SW480 (cell line): ENCODE data around the gene SCGB3A1.

ENCODE experiments used
- DNase-seq: peaks from one replicate; pipeline ENCODE4 v3.0.0-alpha.2; 2016; ENCODE audit warnings: low spot score

Gene SCGB3A1, protein sequence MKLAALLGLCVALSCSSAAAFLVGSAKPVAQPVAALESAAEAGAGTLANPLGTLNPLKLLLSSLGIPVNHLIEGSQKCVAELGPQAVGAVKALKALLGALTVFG

DNA sequence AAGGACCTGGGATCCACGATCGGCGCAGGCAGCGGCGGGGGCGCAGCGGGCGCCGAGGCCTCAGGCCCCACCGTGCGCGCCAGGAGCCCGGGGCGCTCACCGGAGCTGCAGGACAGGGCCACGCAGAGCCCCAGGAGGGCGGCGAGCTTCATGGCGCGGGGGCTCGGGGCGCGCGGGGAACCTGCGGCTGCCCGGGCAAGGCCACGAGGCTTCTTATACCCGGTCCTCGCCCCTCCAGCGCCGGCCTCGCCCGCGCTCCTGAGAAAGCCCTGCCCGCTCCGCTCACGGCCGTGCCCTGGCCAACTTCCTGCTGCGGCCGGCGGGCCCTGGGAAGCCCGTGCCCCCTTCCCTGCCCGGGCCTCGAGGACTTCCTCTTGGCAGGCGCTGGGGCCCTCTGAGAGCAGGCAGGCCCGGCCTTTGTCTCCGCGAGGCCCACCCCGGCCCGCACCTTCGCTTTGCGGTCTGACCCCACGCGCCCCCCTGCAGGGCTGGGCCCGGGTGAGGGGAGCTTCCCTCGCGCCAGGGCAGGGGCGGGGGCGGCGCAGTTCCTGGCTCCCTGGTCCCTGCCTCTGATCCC, at the start of gene SCGB3A1:
SCGB3A1 (minus strand) TSS at position 189 of the 577 bp plus-strand sequence; CDS start at position 152, 37 bp downstream.
- DNase-seq, result no peak

DNA sequence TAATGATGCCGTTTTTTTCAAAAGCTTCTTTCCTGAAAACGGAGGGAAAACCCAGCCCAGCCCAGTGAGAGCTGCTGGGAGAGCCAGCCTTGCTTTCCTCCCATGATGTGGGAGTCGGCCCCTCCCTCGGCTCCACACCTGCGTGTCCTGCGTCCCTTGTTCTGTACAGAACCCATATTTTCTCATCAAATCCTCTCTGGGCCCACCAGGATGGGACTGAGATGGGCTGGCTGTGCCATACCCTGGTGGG, 49.2 kb upstream of the SCGB3A1 start:
- DNase-seq, result no peak

DNA sequence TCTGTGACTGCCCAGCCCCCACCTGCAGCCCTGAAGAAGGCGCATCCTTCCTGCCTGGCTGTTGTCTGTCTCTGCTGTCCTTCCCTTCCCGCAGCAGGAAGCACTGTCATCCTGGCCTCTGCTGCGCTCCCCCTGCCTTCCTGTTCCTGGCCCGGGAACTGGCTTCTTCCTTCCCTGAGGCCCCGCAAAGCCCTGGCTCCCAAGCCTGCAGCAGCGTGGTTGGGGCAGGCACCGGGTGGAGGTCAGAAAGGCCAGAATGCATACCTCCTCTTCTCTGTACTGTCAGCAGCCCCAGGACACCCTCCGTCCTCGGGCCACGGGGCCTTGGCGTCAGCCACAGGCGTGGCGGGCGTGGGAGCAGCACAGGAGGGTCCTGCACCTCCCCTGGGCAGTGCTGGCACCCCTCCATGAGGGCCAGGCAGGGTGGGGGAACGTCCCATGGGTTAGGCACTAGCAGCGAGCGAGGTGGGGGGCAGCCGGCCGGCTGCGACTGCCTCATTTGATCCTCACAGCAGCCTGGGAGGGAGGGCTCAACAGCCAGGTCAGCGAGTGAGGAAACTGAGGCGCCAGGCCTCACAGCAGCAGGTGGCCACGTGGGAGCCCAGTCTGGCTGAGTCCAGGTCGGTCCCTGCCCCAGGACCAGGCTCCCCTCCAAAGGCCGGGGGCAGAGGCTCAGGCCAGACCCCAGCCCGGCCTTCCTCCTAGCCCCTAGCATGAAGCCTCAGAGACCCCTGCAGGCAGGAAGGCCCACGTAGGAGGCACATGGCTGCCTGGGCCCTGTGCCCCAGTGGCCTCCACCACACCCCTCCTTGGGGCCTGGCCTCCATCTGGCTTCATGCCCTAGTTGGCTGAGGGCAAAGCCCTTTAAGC, 48.7 kb upstream of the SCGB3A1 start:
- DNase-seq, result no peak

DNA sequence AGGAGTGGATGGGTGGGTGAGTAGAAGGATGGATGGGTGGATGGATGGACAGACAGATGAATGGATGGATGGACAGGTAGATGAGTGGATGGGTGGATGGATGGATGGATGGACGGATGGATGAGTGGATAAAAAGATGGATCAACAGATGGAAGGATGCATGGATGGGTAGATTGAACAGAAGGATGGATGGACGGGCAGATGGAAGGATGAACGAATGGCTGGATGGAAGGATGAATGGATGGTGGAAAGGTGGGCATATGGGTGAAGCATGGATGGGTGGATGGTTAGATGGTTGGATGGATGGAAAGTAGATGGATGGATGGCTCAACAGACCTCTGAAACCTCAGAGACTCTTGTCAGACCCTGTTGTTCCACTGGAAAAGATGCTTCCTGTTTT, 48.0 kb upstream of the SCGB3A1 start:
- DNase-seq, result no peak

DNA sequence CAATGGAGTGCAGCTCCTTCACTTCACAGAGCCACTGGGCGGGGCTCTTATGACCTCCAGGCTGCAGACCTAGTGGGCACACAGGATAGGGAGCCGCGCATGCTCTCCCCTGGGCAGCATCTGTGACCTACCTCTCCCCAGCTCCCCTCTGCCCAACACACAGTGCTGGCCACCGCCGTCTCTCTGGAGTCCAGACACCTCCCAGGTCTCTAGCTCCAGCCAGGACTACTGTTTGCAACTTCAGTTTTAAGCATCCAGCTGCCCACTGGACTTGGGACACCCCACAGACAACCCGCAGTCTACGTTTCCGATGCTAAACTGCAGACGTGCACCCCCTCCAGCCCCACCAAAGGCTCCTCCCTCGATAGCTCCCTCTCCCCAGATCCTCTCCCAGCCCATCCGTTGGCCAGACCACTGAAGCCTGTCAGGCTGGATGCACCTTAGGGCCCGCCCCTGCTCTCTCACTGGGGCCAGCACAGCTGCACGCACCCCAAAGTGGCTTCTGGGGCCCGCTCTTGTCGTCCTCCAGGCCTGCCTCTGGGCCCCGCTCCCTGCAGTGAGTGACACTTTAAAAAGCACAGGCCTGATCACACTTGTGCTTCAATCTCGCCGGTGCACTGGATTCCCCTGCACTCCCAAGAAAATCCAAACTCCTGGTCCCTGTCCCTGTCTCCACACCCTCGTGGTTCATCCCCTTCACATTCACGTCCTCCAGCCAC, 46.8 kb upstream of the SCGB3A1 start:
- no peak for DNase-seq

DNA sequence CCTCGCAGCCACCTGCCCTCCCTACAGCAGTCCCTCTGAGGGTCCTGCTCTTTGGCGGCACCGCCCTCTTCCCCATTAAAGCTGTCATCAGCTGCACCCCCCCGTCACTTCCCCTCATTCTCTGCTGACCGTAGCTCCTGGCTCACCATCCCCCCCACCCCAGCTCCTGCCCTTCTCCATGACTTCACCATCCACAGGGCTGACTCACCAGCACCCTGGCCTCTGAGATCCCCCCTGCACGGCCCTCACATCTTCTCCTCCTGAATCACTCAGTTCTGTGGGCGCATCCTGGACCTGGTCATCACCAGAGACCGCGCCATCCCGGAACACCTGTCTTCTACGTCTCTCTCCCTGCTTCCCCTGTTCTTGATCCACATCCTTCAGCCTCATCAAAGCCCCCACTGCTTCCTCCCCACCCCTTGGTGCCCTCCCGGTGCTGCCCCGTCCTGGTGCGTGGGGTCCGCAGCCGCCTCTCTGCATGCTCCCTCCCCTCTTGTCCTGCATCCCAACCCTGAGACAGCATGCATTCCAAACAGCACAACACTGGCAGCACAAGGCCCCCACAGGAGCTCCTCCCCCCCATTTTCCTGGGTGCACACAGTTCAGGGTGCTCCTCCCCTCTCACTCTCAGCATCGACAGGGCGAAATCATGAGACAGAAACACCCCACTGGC, 45.2 kb upstream of the SCGB3A1 start:
- DNase-seq, result no peak

DNA sequence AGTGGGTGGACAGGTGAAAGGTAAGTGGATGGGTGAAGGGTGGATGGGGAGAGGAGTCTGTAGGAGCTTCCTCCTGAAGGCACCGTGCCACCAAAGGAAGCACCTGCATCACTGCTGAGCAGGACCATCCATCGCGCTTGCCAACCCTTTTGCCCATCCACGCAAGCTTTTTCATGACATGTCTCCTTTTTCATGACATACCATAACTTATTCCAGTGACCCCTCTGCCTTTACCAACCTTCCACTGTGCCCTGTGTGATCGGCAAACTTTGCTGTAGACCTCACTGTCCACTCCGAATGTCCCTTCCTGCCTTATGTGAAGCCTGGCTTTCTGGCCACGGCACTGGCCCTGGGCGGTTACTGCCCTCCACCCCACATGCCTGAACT, 44.7 kb upstream of the SCGB3A1 start:
- no peak for DNase-seq

DNA sequence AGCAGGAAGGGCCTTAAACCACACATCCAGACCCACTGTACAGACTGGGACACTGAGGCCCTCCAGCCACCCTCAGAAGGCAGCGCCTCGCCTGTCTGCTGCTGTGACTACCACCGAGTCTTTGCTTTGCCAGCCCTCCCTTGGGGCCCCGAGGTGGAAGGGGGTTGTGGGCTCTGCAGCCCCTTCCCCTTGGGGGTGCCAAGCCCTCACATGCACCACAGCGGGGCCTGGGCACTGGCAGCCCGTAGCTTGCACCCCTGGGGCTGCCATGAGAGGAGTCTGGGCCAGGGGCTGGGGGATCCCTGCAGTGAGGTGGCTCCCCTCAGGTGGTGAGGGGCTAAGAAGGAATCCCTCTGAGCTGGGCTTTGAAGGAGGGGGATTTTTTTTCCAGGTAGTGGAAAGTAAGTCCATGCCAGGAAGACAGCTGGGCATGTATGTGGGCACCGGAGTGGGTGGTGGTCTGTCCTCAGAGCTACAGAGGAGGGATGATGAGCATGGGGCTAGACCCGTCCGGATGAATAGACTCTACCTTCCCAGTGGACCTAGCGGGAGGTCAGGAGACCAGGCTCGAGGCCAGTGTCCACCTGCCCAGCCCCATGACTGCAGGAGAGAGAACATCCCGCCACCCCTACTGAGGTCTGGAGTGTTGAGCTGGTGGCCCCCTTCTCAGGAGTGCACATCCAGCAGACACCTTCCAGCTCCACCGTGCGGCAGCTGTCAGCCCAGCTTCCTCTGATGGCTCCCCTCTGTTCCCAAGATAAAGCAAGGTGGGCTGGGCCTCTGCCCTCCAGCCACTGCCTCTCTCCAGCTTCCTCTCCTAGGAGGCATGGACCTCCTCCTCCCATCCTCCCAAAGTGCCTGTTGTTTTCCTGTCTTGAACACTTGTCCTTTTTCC, 42.2 kb upstream of the SCGB3A1 start:
- no peak for DNase-seq

DNA sequence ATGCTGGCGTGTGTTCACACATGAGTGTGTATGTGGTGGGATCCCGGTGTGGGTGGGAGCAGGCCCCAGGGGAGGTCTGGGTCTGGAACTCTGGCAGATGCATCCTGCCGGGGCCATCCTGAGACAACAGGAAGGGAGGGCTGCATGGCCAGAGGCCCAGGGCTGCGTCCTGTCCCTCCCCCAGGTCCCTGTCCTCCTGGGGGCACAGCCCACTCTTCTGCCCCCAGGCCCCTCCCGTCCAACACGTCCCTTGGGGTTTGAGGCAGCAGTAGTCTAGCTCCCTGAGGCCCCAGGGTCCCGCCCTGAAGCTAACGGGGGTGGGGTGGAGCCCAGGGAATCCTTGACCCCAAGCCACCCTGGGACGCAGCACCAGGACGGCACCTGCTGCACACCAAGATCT, 41.5 kb upstream of the SCGB3A1 start:
- no peak for DNase-seq

DNA sequence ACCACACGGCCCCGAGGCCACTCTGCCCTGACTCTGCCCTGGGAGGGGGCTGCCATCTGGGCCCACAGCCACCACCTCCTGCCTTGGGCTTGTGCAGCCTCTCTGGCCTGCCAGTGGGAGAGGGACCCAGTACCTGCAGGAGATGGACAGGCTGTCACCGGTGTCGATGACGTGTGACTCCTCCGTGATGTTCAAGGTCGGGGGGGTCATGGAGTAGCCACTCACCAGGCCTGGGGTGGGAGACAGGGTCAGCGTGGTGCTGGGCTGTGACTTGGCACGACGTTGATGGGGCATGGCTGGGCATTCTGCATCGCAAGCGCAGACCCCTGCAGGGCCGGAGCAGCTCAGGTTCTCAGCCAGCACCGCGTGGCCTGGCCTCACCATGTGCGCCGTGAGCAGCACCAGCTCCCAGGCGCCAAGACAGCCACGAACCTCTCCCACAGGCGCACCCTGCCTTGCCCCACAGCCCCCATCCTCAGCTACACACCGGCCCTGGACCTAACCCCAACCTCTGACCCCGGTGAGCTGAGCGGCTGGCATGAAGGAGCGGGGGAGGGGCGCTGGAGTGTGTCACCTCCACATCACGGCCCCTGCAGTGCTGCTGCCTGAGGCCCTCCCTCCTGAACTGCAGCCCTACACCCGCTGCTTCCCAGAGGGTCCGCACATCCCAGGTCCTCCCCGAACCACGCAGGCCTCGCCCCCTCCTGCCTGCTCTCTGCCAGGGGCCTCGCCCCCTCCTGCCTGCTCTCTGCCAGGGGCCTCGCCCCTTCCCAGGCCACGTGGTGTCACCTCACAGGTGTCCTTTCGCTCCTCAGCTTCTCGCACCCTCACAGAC, 40.5 kb upstream of the SCGB3A1 start:
- no peak for DNase-seq

DNA sequence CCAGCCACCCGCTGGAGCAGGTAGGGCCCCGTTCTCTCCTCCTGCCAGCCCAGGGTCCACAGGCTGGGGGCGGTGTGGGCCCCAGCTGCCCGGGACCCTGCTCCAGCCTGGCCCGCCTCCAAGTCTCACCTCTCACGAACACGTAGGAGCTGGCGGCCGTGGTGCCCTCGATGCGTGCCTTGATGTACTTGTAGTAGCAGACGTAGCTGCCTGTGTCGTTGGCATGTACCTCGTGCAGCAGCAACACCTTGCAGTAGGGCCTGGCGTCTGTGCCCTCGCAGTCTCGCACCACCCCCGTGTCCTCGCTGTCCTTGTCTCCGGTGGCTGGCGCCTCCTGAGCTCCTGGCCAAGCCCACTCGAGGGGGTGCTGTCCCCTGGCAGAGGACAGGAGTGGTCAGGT, 39.1 kb upstream of the SCGB3A1 start:
- DNase-seq, result no peak

DNA sequence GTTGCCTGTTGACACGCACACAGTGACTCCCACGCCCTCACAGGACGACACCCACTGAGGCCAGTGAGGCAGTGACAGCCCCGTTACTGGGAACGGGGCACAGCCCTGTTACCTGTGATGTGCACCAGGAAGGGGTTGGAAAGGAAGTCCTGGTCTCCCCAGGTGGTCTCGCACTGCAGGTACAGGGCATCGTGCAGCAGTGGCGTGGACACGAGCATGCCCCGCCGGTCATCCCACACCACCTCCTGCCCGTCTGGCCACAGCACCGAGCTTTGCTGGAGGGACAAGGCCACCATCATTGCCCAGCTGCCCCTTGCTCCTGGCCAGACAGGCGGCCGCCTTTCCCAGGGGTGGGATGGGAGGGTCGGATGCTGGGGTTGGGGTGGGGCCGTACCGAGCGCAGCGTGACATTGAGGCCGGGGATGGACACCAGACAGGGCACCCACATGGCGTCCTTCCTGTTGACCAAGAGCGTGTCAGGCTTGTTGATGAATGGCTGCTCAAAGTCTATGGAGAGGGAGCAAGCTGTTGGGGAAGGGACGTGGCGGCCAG, 38.6 kb upstream of the SCGB3A1 start:
- no peak for DNase-seq

DNA sequence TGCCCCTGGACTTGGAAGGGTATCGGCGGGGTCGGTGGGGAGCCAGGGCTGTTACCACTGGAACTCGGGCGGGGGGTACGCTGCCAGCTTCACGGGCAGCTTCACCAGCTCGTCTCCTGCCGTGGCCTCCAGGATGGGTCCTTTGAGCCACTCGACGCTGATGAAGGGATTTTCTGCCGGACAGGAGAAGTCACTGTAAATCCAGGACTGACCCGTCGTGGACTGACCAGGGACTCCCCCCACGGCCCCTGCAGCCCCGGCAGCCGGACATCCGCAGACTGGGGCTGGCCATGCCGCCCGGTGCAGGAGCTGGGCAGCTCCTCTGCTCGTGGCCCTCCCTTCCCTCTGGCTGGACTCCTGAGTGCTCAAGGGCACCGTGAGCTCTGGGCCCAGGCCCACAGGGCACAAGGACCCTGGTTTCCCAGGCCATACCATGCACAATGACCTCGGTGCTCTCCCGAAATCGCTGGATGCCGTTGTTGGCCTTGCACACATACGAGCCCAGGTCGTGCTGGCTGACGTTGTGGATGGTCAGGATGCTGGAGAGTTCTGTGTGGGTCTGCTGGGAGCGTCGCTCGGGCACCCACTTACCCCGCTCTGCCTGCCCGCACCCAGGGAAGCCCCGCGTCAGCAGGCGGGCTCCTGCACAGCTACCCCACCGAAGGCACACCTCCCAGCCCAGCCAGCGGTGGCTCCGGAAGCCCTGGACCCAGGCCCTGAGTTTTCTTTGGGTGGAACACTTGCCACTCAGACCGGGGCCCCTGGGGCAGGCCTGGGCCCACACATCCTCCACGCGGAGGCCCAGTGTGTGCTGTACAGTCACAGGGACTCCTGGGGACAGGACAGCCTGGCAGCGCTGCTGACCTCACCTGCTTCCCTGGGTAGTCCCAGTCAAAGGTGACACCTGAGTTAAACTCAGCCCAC, 37.8 kb upstream of the SCGB3A1 start:
- no peak for DNase-seq

DNA sequence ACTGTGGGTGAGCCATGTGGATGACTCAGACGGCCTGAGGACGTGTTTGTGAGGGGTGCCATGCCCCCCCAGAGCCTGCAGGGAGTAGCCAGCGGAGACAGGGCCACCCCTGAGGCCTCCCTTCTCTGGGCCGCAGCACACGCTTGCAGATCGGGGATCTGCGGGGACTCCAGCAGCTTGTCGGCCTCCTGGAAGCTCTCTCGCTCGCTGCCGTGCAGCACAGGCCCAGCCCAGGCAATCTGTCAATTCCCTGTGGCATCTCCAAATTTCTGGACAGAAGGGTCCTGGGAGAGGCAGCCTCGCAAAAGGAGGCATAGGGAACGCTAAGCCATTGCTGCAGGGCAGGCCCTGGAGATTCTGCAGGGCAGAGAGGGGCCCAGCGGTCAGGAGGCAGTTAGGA, 36.9 kb upstream of the SCGB3A1 start:
- DNase-seq, result no peak

DNA sequence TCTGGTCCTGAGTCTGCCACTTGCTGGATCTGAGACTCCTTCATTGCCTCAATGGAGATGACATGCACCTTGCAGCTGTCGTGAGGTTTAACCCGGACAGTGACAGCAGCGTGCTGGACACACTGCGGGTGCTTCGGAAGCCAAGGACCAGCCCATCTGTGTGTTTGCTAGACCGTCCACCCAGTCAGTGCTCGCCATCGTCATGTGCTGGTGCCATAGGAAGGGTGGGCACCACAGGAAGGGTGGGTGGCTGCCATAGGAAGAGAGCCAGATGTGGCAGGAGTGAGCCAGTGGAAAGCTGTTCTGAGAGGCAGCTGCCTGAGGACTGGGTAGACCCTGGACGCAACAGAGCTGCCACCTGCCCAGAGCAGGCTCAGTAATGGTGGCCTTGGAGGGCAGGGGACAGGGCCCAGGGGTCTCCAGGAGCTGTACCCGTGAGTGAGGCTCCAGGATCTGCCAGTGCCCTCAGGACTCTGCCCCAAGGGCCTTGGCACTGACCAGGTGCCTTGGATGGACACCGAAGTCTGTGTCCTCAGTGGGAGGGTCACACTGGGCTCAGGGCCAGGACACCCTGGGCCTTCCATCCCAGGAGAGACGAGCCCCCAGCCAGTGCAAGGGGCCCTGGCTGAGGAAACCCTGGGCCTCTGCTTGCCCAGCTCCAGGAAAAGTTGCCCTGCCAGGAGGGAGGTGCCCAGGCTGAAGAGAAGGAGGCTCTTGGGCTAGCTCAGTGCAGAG, 36.3 kb upstream of the SCGB3A1 start:
- no peak for DNase-seq

DNA sequence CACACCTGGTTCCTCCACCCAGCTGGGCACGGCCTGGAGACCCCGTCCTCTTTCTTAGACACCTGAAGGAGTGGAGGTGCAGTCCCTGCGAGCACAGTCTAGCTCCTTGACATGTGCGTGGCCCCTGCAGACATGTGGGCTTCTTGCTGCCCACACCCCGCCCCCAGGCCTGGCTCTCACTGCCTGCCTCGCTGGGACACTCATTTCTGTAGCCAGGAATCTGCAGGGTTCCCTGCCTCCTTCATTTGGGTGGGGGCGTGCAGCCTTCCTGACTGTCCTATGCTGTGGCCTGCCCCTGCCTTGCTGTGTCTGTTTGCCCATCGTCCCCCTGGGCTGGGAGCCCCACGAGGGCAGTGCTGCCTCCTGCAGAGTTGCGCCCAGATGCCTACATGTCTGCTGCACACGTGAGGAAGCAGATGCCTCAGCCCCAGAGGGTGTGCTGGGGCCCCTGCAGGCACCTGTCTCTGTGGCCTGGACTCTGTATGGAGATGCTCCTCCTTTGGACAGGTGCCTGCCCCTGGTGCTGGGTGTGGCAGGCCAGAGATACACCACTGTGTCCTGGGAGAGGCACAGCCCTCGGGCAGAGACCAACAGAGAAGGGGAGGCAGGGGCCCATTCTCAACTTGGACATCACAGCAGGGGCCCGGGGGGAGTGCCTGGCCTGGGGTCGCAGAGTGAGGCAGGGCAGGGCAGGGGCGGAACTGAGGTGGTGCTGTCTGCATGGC, 35.5 kb upstream of the SCGB3A1 start:
- no peak for DNase-seq

DNA sequence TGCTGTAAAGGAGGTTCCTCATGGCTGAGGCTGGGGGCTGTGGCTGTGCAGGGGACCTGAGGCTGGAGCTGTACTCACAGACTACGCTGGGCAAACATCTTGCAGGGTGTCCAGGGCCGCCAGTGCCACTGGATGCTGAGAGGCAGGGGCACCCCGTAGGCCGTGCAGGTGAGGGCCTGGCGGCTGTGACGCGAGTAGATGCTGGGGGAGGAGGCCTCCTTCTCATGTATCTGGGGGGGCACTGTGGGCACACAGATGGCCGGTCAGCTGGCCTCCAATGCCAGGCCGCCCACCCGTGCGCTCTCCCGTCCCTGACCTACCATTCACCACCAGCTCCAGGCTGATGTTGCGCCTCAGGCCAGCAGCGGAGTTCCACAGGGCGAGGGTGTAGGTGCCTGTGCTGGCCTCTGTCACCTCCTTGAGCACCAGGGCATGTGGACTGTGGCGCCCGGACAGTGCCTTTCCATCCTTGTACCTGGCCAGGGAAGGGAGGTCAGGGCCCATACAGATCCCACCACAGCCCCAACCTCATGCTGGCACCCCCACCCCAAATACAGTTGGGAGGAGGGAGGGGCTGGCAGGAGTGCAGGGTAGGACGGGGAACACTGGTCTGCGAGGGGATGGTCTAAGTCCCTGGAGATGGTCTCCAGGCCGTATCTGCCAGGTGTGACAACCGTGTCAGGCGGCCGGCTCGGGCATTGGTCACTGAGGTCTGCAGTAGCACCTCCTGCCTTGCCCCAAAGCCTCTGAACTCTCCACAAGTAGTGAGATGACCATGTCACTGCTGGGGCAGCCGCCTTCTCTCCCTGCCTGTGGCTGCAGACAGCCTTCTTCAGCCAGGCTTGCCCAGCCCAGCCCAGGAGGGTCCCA, 34.7 kb upstream of the SCGB3A1 start:
- DNase-seq, result no peak
